NCI-H2029 treated with DMSO at 0.1 percent for 48 hours (cell line): ENCODE results near the gene GPR78.
A peak's percentile ranks its signal among the peaks of the same experiment; 100 is the strongest.

ENCODE experiments used
- DNase-seq: peaks from one replicate; lab custom pipeline; 2025; lab: John Stamatoyannopoulos, UW

The GPR78 gene, protein sequence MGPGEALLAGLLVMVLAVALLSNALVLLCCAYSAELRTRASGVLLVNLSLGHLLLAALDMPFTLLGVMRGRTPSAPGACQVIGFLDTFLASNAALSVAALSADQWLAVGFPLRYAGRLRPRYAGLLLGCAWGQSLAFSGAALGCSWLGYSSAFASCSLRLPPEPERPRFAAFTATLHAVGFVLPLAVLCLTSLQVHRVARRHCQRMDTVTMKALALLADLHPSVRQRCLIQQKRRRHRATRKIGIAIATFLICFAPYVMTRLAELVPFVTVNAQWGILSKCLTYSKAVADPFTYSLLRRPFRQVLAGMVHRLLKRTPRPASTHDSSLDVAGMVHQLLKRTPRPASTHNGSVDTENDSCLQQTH

GRCh38 chr4:8580321-8581093 is at the start of gene GPR78:
TSS of gene GPR78 (plus strand) at chr4:8580392. CDS start at chr4:8580983, 591 bp downstream.
- DNase-seq, result no peak

- no peak for DNase-seq
Measured at GRCh38 chr4:8532245-8532781, 47.9 kb upstream of the GPR78 start.

GRCh38 chr4:8533274-8533865 is 46.8 kb upstream of the GPR78 start:
- DNase-seq, result no peak

- DNase-seq, result no peak
Measured at GRCh38 chr4:8534129-8534528, 46.1 kb upstream of the GPR78 start.

DNA sequence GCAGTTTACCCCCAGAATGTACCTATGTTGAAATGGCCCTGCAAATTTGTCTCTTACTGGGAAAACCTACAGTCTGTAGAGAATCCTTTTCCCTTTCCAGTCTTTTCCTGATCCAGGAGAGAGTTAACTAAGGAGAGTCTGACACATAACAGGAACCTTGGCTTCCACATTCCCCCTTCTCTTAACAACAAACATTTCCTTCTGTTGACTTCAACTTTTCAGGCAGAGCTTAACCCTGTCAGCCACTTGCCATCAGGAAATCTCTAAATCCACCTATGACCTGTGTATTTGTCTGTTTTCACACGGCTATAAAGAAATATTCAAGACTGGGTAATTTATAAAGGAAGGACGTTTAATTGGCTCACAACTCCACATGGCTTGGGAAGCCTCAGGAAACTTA is 45.6 kb upstream of the GPR78 start:
- no peak for DNase-seq

- no peak for DNase-seq
Measured at GRCh38 chr4:8536467-8536866, 43.7 kb upstream of the GPR78 start.

DNA sequence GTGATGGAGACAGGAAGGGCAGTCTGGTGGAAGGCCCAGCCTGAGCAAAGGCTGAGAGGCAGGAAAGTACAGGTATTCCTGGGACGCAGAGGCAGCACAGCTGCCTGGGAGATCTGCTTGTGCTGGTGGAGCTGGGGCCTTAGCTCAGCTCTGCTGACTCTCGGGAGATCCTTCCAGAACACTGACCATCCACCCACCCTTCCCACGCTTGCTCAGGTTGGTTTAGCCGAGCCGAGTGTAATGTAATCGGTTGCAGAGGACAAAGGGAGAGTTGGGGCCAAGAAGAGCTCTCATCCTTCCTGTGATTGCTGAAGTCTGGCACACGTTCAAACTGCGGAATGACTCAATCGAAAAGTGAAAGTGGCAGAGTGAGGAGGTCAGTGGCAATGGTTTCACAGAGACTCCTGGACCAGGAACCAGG is 43.1 kb upstream of the GPR78 start:
- DNase-seq, result peak; percentile 81

DNA sequence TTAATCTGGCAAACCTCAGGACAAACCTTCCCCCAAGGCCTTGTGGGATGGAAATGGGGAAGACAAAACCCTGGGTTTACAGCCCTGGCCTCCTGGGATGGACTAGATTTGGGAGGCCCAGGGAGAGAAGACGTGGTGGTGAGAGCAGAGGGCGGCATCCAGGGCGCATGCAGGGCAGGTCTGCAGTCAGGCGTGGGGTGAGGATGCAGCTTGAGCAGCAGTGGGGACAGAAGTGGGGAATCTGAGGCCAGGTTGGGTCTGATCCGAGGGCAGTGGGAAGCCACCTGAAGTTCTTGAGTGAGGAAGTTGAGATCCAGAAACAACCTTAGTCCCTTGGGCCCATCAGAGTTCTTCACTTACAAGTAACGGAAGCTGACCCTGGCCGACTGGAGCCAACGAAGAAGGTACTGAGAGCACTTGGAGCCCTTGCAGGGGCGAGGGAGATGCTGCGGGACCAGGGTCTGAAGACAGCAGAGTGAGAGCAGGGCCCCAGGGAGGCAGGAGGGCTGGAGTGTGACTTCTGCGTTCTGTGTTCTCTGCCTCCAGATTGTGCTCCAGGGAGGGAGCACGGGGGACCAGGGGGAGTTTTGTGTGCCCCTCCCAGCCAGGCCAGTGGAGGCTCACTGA is 42.0 kb upstream of the GPR78 start:
- DNase-seq, result no peak

GRCh38 chr4:8538703-8539567 is 41.3 kb upstream of the GPR78 start:
- no peak for DNase-seq

DNA sequence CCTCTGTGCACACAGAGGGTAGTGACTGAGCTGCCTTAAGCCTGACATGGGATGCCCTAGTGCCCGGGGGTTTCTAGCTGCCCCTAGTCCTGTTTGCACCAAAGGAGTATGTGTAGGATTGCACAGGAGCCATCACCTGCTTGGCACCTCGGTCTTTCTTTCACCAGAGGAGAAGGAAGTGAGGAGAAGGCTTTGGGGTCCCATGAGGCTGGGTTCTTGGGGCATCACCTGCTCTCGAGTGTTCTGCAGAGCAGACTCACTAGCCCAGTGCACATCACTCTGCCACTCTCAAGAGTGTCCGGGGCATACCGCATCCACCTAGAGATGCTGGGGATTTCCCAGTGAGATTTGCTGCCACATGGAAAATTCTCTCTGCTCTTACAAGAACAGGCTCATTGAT is 40.5 kb upstream of the GPR78 start:
- no peak for DNase-seq

DNA sequence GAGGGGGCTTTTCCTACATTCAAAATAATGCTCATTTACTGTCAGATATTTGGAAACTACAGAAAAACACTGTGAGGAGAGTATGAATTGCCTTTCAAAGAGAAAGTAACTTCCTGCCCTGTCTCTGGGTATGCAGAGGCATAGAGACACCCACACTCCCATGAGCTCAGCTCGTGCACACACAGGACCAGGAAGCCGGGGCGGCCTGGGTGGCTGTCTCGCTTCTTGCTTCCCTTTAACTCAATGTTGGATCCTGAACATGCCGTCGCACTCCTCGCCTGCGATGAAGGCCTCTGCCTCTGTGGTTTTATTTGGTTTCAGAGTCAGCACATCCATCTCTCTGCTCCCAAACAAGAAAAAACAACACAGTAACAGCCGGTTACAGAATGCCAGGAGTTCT is 40.1 kb upstream of the GPR78 start:
- DNase-seq, result no peak

DNA sequence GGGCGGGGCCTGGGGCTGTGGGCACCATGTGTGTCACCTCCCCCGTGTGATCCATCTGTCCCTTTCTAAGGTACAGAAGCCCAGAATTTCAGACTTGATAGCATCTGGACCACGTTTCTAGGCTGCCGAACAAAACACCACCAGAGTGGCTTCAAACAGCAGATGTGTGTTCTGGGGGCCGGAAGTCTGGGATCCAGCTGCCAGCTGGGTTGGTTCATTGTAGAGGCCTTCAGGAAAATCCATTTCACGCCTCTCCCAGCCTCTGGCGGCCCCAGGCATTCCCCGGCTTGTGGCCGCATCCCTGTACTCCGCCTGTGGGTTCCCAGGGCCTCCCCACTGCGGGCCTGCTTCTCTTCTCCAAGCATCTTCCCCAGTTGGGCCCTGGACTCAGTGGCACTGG is 39.6 kb upstream of the GPR78 start:
- DNase-seq, result no peak

DNA sequence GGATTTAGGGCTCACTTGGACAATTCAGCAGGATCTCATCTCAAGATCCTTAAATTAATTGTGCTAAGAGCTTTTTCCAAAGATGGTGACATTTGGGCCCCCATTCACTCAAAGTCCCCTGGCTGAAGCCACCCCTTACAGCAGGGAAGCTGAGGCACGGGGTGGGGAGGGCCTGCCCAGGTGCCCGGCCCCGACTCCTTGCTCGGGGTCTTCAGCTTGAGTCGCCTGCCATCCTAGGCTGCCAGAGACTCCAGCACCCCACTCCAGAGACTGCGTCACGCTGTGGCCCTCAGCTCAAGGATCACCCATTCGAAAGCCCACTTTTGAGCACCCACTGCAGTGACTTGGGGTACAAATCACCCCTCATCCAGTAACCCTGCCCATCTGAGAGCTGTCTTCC is 39.2 kb upstream of the GPR78 start:
- DNase-seq, result no peak

- no peak for DNase-seq
Measured at GRCh38 chr4:8541981-8542715, 38.0 kb upstream of the GPR78 start.

- no peak for DNase-seq
Measured at GRCh38 chr4:8542776-8543525, 37.2 kb upstream of the GPR78 start.

- no peak for DNase-seq
Measured at GRCh38 chr4:8543623-8544022, 36.6 kb upstream of the GPR78 start.

- DNase-seq, result no peak
Measured at GRCh38 chr4:8544282-8544681, 35.9 kb upstream of the GPR78 start.

DNA sequence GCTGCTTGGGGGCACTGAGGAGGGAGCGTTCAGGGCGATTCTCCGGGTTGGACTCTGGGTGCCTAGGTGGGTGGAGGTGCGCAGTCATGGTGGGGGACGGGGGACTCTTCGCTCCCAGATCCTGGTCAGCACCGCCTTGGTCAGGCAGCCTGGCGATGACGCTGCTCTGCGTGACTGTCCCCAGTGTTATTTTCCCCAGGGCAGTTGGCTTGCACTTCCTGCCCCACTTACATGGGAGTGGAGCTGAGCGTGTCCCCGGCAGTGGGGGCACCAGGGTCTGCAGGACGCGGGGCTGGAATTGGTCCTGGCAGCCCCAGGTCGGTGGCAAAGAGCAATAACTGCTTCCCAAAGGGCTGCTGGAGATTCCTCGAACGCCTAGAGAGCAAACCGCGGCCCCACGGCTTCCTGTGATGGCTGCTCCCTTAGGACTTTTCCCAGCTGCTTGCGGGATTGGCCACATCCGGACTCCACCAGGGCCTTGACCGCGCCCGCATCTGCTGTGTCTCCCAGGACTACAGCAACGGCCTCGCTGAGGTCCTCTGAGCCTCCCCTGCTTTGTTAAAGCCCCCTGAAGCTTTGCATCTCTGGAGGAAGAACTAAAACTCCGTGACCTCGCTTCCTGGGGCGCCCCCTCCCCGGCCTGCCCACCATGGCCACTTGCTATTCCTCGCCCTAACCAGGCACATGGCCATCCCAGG is 35.3 kb upstream of the GPR78 start:
- DNase-seq, result no peak

DNA sequence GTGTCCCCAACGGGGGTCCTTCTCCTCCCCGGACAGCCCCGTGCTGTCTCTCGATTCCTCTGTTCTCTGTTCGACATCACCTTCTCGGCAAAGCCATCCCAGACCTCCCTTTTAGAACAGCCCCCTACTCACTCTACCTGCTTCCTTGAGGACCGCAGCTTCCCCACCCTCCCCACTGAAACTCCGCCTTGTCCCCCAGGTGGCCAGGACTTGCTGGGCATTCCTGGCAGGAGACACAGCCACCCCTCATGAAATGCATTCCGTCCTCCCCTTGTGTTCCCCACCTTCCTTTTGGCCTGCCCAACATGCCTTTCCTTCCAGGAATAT is 34.8 kb upstream of the GPR78 start:
- no peak for DNase-seq

DNA sequence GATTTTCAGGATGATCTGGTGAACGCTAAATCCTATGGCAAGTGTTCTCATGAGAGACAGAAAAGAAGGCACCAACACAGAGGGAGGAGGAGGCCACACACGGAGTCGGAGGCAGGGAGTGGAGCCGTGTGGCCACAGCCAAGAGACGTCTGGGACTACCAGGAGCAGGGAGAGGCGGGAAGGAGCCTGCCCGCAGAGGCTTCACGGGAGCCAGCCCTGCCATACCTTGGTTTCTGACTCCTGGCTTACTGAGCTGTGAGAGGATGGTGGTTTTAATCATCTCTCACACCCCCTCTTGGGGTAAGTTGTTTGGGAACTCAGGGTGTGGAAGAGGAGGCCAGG is 33.5 kb upstream of the GPR78 start:
- DNase-seq, result no peak
